Hepatocyte (in vitro differentiated cells): ENCODE results near the gene LEMD1.

Experiments used
- CTCF ChIP-seq: fragments of 200-600 bp; sonication (generic); IDR thresholded peaks from 2 replicates; pipeline ENCODE4 v1.5.1; 2016; ENCODE audit warnings: antibody characterized with exemption, mild to moderate bottlenecking; ENCODE audit not compliant: poor library complexity
- EZH2 ChIP-seq: fragments of 200-600 bp; sonication (generic); IDR thresholded peaks from 2 replicates; pipeline ENCODE4 v1.6.1; 2016; ENCODE audit warnings: antibody characterized with exemption, mild to moderate bottlenecking, borderline replicate concordance

DNA sequence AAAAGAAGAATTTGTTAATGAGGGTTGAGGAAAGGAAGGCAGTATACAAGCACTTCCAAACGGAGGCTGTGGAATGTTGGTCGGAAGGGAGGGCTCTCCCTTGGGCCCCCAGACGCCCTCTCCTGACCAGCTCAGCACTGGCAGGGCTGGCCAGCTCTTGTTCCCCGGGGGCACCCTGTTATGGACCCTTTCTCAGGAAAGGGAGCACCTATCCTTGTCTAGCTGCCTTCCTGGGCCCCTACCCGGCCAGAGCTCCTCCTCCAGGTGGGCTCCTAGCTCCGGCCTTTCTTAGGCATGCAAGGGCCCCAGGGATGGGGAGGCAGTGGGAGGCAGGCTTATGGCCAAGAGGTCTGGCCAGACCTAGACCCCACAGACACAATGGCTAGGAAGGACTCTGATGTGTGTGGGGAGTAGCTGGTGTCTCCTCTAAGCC is 33.1 kb upstream of the LEMD1 start:
- TF ChIP-seq CTCF (no peak), EZH2 (no peak)
